ENCODE results near the gene AKAIN1.
A peak's percentile ranks its signal among the peaks of the same experiment; 100 is the strongest.

AKAIN1 gene

DNA sequence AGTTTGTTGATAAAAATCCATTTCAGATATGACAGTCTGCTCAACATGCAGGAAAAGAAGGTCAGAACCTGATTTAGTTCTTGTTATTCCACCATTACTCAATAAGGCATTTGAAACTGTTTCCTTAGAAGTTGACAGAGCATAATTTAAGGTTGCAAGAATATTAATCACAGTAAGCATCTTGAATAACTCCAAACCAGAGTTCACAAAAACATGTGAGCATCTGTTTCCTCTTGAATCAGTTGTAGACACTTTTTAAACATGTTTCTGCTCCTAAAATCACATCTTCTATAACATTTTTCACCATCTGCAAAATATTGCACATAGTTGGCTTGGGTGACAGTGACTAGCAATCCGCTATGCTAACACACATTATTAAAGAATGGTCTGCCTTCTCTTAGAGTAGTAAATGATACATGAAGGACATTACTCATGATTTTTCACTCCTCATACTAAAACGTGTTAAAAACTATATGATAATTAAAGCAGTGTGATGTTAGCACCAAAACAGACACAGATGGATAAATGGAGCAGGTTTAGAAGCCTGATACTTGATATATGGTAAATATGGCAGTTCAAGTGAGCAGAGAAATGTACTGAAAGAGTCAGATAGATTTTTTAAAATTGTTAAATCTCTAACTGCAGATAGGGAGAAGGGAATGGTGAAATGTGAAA is 30.3 kb downstream of the AKAIN1 start:
- in situ Hi-C loops (cut with HindIII; ENCODE audit: low pct_ligation_motif_present, low pct_unique_long_range_greater_than_20kb, low sequenced_read_pairs) = no loop called here
- DNase-seq = no peak

DNA sequence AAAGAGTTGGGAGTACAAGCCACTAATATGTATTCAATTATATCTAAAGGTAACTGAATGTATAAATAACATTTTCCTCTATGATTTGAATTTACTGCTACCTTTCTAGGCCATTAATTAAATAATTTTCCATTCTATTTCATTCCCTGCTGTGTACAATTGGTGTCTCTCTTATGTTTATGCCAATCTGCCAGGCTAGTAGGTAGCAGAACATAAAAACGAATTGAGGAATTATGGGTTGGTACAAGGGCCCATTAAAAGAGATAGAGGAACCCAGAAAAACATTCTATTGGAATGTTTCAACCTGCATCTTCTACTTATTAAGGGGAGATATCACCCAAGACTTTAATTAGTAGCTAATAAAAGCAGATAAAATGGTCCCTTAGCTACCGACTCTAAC is 32.2 kb downstream of the AKAIN1 start:
- DNase-seq = no peak
- in situ Hi-C loops (cut with HindIII; ENCODE audit: low pct_ligation_motif_present, low pct_unique_long_range_greater_than_20kb, low sequenced_read_pairs) = no loop called here

DNA sequence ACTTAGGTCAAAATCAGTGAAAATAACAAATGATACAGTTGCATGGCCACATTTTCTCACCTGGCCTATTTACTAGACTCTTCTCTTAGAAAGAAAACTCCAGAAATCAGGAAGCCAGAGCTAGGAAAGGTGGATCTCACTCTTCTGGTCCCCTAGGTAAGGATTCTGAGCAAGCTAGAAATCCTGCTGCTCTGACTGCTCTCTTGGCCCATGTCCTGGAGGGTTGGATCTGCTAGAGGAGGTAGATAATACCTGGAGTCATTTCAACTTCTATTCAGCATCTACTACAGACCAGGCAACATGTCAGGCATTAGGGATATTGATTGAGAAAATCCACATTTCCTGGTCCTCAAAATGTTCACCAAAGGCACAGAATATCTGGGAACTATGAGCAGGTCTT is 34.9 kb downstream of the AKAIN1 start:
- no peak for DNase-seq

DNA sequence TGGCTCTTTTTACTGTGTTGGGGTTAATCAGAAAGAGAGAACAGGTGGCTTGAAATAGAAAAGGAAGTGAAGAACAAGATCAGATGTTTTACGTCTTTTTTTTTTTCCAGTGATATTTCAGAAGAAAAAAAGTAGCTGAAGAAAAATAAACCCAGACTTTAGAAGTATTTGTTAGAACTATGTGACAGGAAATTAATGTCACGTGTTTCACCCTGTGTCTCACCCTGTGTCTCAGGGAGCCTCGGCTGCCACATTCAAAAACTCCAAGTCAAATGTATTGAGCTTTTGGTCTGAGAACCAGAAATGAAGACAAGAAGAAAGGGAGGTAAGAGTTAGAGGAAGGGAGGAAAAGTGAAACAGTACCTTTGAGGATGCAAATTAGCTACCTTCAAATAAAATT is 38.0 kb downstream of the AKAIN1 start:
- no peak for DNase-seq
- in situ Hi-C loops (cut with HindIII; ENCODE audit: low pct_ligation_motif_present, low pct_unique_long_range_greater_than_20kb, low sequenced_read_pairs) = no loop called here

More for the DNA sequence above, 34.9 kb downstream of the AKAIN1 start:
- in situ Hi-C loops (cut with HindIII; ENCODE audit: low pct_ligation_motif_present, low pct_unique_long_range_greater_than_20kb, low sequenced_read_pairs) = no loop called here

DNA sequence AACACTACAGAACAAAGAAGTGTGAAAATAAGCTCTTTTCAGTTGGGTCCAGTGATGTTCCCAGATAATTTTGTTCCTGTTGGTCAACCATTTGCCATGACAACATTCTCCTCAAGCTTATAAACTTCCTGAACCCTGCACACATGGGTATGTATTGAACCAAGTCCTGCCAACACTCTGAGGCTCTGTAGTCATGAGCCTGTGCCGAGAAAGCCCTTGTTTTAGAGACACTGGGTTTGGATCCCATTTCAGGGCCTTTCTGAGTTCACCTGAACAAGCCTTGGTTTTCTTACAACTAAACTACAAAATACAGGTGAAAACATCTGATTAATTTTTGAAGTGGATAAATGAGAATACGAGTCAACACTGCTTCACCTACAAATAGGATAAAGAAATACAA is 38.5 kb downstream of the AKAIN1 start:
- DNase-seq = no peak
- in situ Hi-C loops (cut with HindIII; ENCODE audit: low pct_ligation_motif_present, low pct_unique_long_range_greater_than_20kb, low sequenced_read_pairs) = no loop called here

DNA sequence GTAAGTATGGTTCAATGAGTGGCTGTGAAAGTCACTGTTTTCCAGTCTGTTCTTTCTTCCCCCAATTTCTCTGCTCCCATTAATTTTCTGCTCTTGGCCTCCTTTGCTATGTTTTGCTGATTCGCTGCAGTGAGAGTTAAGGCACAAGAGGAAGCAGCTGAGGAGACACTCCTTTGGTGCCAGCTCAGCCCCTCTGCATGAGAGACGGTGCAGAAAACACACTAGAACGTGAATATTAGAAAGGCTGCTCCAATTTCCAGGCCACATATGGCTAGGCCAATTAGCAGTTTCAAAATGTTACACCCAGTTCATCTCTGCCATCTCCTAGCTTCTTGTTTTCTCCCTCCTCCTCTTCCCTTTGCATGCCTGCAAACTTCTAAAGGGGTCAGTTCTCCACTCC is 38.9 kb downstream of the AKAIN1 start:
- in situ Hi-C loops (cut with HindIII; ENCODE audit: low pct_ligation_motif_present, low pct_unique_long_range_greater_than_20kb, low sequenced_read_pairs) = no loop called here
- no peak for DNase-seq

DNA sequence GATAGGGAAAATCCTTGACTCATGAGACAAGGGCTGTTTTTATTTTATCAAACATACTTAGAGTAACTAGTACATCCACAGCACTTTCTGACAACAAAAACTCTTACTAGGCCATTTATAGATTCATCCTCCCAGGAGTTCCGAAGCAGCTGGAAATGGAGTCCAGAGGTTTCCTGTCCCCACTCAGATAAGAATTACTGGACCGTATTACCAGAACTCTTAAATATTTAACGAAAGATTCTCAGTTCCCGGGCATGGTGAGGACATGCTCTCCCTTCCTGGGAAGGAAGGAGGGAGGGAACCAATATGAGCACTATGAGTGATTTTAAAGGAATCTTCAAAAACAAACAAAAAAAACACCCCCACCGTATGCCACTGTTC is 41.2 kb downstream of the AKAIN1 start:
- in situ Hi-C loops (cut with HindIII; ENCODE audit: low pct_ligation_motif_present, low pct_unique_long_range_greater_than_20kb, low sequenced_read_pairs) = no loop called here
- no peak for DNase-seq

DNA sequence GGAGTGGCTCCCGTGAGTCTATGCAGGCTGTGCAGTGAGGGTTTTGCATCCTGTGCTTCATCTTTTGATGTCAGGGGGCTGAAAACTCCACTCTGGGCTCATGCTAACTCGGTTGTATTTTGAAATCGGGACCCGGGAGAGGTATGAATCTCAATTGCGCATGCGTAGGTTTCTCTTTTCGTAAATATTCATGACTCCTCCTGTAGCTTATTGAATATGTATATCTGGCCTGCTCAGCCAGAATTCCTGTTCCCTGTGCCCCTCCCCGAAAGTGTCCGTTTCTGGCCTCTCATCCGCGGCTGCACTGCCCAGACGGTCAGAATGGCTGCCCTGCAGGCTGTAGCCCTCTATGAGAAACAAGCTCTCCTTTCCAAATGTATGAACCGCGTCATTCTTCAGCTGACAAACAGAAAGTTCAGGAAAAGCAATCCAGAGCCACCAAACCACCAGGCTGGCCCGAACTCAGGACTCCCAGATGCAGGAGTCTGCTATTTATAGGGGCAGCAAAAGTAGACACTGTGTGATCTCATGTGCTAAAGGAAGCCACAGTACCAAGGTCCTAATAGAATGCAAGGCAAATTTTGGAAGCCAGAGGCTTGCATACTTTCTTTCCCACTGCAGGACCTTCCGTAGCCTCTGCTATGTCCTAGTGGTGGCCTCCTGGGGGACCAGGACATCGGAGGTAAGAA is 41.7 kb downstream of the AKAIN1 start:
- DNase-seq = no peak
- in situ Hi-C loops (cut with HindIII; ENCODE audit: low pct_ligation_motif_present, low pct_unique_long_range_greater_than_20kb, low sequenced_read_pairs) = no loop called here

DNA sequence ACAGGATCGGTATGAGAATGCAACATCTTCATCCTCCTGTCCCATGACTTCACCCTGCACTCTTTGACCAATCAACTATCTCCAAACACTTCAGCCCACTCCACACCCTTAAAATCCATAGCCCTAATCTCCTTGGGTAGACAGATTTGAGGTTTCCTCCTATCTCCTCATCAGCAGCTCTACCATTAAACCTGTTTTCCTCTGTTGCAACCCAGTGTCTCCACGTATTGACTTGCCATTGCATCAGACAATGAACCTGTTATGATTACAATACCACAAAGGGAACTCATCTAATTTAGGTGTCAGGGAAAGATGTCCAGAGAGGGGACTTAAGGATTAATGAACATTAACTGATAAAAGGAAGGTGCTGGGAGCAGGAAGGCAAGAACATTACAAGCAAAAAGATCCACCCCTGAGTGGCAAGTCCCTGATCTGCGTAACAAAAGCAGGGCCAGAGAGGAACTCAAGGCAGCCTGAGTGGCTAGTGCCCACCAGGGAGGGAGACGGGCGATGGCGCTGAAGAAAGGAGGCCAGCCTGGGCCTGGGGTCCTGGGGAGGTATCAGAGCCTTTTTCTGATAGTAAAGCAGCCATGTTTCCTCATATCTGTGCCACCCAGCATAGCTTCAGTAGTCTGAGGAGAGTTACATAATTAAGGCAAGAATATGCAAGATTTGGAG is 44.6 kb downstream of the AKAIN1 start:
- no peak for DNase-seq
- in situ Hi-C loops (cut with HindIII; ENCODE audit: low pct_ligation_motif_present, low pct_unique_long_range_greater_than_20kb, low sequenced_read_pairs) = no loop called here

DNA sequence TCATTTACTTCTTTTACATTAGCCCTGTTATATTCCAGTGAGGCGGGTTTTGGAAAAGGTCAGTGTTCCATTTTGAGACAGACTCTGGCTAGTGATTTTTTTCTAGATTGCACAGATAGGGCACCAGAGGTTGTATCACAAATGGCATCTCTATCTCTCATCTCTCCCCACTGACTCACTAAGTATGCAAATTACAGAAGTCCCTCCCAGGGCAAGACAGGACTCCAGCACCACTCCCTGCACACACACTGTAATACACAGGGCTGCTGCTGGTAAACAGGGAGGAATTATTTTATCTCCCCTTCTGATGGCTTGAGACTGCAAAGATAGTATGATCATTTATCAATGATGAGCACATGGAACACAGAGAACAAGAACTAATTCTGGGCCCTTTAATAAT is 46.2 kb downstream of the AKAIN1 start:
- in situ Hi-C loops (cut with HindIII; ENCODE audit: low pct_ligation_motif_present, low pct_unique_long_range_greater_than_20kb, low sequenced_read_pairs) = no loop called here
- no peak for DNase-seq

DNA sequence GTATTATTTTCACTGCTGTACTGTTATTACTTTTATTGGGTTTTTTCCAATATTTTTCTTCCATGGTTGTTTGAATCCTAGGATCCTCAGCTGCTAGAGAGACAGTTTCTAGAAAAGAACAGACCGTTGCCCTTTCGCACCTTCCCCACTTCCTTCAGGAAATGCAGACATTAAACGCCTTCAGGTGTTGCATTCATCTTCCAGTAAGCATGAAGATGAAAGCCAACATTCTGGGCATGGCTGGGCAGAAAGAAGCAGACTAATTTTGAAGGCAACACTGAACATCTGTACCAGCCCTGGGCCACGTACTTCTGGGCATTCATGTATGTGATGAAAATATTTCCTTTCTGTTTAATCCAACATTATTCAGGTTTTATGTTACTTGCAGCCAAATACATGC is 51.0 kb downstream of the AKAIN1 start:
- in situ Hi-C loops (cut with HindIII; ENCODE audit: low pct_ligation_motif_present, low pct_unique_long_range_greater_than_20kb, low sequenced_read_pairs) = no loop called here
- no peak for DNase-seq

DNA sequence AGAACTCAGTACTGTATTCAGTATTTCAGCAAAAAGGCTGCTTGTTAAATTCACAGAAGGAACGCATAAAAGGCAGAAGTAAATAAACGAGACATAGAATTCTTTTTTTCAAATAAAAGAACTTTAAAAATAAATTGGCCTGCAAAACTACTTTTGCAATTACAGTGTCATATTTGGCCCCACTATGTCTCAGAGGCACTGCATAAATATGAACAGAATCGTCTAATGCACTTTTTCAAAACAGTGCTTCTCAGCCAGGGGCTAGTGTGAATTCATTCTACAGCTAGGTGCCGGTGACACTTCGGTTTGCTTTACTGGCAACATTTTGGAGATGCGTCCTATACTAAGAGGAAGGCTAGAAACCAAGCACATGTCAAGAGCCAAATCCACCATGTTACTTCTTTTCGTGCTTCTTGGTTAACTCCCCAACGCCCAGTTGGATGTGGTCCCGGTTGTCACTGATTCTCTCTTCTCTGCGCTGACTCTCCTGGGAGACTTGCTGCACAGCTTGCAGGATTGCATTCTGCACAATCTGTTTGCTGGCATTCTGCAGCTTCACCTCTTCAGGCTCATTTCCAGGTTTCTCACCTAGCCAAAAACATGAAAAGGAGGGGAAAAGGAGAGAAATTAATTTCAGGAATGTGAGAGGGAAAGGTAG is 51.8 kb downstream of the AKAIN1 start:
- in situ Hi-C loops (cut with HindIII; ENCODE audit: low pct_ligation_motif_present, low pct_unique_long_range_greater_than_20kb, low sequenced_read_pairs) = no loop called here
- DNase-seq = no peak

DNA sequence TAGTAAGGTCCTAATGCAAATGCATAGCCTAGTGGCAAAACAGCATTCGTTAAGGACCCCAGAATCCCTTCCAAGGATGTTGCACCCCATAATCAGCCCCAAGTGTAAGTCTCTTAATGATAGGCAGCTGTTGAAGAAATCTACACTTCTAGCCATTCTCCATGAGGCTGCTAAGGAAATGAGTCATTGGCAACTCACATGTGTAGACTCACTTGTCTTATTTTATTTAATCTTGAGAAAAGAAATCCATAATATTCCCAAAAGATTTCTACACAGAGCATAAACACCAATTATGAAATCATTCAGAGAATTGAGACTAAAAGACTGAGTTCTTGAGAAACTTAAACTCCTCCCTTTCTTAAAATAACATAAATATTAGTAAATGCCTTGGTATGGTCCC is 52.4 kb downstream of the AKAIN1 start:
- in situ Hi-C loops (cut with HindIII; ENCODE audit: low pct_ligation_motif_present, low pct_unique_long_range_greater_than_20kb, low sequenced_read_pairs) = no loop called here
- DNase-seq = no peak

DNA sequence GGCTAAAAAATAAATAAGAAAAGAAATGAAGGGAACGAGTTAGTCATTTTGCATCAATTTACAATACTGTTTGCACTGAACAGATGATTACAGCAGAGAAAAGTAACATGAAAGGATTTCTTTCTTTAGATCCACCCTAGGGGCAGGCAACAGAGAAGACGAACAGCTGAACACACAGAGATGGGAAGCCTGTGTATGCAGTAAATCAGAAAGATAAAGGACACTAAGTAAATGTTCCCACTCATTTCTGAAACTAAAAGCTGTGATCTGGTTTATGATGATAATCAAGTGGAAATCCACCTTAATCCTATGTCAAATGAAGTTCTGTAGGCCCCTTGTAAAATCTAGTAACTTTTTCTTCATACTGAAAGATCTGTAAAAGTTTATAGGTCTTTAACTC is 54.2 kb downstream of the AKAIN1 start:
- in situ Hi-C loops (cut with HindIII; ENCODE audit: low pct_ligation_motif_present, low pct_unique_long_range_greater_than_20kb, low sequenced_read_pairs) = no loop called here
- no peak for DNase-seq

DNA sequence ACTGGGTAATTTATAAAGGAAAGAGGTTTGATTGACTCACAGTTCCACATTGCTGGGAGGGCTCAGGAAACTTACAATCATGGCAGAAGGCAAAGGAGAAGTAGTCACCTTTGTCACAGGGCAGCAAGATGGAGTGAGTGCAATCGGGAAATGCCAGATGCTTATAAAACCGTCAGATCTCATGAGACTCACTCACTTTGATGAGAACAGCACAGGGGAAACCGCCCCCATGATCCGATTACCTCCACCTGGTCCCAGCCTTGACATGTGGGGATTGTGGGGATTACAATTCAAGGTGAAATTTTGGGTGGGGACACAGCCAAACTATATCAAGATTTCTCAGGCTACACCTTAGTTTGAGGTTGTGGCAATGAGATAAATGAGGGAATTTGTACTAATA is 54.9 kb downstream of the AKAIN1 start:
- DNase-seq = no peak
- in situ Hi-C loops (cut with HindIII; ENCODE audit: low pct_ligation_motif_present, low pct_unique_long_range_greater_than_20kb, low sequenced_read_pairs) = no loop called here

DNA sequence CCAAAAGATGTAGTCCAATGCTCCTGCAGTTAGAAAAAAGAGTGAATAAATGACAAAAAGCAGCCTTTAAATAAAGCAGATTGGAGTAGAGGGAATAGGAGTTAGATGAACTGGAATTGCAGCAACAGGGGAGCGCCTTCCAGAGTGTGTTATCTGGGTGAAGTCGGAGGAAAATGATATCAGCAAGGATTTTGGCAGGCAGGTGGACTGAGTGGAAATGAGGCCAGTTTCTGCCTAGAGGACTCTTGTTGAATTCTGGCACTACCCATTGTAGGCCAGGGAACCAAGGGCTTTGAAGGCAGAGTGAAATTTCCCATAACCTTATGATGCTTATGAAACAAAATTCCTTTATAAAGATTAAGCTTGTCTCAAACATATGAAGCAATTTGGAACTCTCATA is 59.8 kb downstream of the AKAIN1 start:
- in situ Hi-C loops (cut with HindIII; ENCODE audit: low pct_ligation_motif_present, low pct_unique_long_range_greater_than_20kb, low sequenced_read_pairs) = no loop called here
- no peak for DNase-seq

DNA sequence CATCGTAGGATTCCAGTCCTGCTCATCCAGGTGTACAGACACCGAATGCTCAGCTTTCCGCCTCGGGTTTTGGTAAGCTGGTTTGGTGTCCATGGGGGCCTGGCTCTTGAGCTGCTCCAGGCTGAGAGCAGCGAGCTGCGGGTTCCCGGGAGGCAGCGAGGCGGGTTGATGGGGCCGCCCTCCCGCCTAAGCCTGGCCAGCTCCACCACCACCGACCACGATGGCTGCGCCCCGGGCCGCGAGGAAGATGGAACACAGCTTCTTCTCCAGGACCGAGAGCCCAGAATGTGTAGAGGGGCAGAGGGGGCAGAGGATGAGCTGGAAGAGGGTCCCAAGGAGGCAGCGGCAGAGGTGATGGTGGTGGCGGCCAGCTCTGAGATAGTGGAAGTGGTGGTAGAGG is 64.1 kb downstream of the AKAIN1 start:
- no peak for DNase-seq
- in situ Hi-C loops (cut with HindIII; ENCODE audit: low pct_ligation_motif_present, low pct_unique_long_range_greater_than_20kb, low sequenced_read_pairs) = no loop called here

DNA sequence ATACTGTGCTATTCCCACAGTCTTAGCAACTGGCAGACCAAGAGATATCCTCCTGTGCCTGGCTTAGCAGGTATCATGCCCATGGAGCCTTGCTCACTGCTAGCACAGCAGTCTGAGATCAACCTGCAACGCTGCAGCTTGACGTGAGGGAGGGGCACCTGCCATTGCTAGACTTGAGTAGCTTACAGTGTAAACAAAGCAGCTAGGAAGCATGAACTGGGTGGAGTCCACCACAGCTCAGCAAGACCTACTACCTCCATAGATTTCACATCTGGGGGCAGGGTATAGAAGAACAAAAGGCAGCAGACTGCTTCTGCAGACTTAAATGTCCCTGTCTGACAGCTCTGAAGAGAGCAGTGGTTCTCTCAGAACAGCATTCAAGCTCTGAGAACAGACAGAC is 74.8 kb downstream of the AKAIN1 start:
- no peak for DNase-seq
- in situ Hi-C loops (cut with HindIII; ENCODE audit: low pct_ligation_motif_present, low pct_unique_long_range_greater_than_20kb, low sequenced_read_pairs) = no loop called here

DNA sequence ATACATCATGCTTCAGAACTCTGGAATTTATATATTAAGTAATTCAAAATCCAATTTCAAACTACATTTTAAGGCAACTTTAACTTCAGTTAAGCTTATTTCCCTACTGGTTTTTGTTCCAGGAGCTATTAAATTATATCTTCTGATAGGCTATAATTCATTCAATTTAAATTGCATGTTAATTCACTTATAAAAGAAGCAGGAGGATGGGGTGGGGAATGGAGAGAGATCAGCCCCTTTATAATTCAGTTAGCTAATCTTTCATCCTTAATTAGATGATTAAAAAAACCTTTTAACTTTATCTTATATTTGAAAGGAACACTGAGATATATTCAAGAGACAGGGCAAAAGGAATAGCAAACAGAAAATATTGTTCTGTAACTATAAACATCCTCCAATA is 86.8 kb downstream of the AKAIN1 start:
- in situ Hi-C loops (cut with HindIII; ENCODE audit: low pct_ligation_motif_present, low pct_unique_long_range_greater_than_20kb, low sequenced_read_pairs) = no loop called here
- no peak for DNase-seq

DNA sequence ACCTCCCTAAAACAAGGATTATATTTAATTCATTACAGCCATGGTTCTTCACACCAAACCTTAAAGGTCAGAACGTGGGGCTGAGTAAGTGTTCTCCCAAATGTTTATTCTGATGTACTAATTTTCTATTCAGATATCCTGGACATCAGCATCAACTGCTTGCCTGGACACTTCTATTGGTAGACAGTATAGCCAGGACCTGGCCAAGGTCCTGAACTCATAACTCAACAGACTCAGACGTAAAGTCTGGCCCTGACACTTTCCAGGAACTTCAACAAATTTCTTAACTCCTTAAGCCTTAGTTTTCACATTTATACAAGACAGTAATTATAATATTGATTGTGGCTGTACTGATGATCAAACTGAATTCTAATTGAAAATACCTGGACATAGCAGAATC is 89.1 kb downstream of the AKAIN1 start:
- in situ Hi-C loops (cut with HindIII; ENCODE audit: low pct_ligation_motif_present, low pct_unique_long_range_greater_than_20kb, low sequenced_read_pairs) = no loop called here
- peak; percentile 6 for DNase-seq
